Lung microvascular endothelial cell (primary cell): ENCODE measurements around the gene DRAXIN. TPM values are rescaled to one million over a fixed set of nuclear protein-coding genes. Genes with fewer than 3 reads are reported as not detected.

ENCODE experiments used
- DNase-seq, 2 donors: peaks; one replicate each; pipeline versions ENCODE4 v3.0.0 to v3.0.0-alpha.2; 2010; ENCODE audit warnings: low read depth in 2 of 2
- total RNA-seq: library from RNA; depleted of rRNA; stranded (reverse); fragments of >200 nt; gene quantifications from 2 replicates; pipeline ENCODE4 v1.2.1, GENCODE V29; 2014

The DRAXIN gene
- total RNA-seq, 1 donor from 2014 or later: under 0.01 TPM

- DNase-seq: peak in 1 of 2 donors; percentile 30
These were observed 16.2 kb downstream of the DRAXIN start for GRCh38 chr1:11707621-11708276.

DNA sequence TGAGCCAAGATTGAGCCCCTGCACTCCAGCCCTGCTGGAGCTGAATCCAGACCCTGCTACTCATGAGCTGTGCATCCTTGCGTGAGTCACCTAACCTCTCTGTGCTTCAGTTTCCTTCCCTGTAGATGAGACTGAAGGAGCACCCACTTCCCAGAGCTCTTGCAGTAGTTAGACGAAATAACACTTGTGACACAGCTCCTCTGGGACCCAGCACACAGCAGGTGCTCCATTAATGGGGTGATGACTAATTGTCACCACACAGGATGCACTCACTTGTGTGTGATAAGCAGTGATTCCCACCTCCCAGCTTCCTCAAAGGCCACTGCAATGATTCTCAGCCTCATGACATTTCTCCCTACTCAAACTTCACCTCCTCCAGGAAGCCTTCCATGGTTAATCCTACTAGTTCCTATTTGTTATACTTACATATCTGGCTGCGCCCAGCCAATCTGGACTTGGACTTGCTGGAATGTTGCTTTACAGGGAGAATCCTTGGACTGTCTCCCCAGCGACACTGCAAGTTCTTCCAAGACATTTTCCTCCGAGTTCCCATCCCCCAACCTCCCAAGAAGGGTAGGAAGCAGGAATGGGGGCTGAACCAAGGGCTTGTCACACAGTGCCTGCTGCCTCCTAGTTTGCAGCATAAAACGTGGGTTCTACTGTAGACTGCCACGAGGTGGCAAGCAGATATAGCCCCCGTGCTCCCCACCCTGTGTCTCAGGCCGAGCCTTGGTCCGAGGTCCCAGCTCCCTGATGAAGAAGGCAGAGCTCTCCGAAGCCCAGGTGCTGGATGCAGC lies 17.2 kb downstream of the DRAXIN start:
- DNase-seq: no peak

DNA sequence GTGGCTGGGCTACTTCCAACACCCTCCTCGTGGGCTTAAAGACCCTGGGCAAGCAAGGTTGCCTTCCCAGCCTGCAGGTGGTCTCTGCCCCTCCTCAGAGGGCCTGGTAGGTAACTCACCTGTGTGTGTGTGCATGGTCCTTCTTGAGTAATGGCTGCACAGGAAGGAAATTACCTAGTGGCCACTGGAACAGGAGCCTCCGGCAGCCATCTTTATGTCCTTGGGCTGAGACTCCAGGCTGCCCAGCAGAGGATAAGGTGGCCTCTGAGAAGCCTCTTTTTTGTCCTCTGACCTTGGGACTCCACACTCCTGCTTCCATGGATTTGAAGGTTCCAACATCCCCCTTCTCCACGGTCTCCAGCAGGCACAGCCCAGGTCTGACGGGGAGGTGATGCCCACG lies 20.0 kb downstream of the DRAXIN start:
- no peak for DNase-seq

- DNase-seq: no peak
These were observed 20.8 kb downstream of the DRAXIN start for GRCh38 chr1:11712285-11712684.

DNA sequence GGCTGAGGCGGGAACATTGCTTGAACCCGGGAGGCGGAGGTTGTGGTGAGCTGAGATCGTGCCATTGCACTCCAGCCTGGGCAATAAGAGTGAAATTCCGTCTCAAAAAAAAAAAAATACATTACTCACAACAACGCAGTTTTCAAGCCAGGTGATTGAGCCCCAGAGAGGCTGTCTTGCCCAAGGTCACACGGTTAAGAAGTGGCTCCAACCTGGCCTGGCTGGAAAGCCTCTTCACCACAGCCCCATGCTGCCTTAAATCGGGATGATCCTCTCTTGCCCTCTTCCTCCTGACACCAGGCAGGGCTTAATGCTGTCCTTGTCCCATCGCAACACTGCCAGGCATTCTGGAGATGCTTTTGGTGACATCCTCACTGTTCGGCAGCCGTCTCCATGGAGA lies 21.6 kb downstream of the DRAXIN start:
- DNase-seq: no peak

- DNase-seq: no peak
These were observed 23.5 kb downstream of the DRAXIN start for GRCh38 chr1:11714831-11715575.

GRCh38 chr1:11719313-11720032 lies 28.0 kb downstream of the DRAXIN start:
- peak; percentile 70 to 83 for DNase-seq

- no peak for DNase-seq
These were observed 28.5 kb downstream of the DRAXIN start for GRCh38 chr1:11720033-11720376.

DNA sequence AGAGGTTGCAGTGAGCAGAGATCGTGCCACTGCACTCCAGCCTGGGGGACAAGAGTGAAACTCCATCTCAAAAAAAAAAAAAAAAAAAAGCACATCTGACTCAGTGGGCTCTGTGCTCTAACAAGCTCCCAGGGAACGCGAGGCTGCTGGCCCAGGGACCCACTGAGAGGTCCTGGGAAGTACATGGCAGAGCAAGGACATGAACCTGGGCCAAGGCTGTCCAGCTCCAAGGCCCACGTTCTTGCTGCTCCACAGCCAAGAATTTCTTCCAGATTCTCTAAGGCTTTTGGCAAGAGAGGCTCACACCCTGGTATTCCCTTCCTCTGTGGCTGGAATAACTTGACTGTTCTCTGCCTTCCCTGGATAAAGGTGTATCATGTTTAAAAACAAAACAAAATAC lies 29.0 kb downstream of the DRAXIN start:
- no peak for DNase-seq

- DNase-seq: no peak
These were observed 29.8 kb downstream of the DRAXIN start for GRCh38 chr1:11721311-11721710.

- no peak for DNase-seq
These were observed 31.0 kb downstream of the DRAXIN start for GRCh38 chr1:11722538-11722937.

- DNase-seq: no peak
These were observed 34.1 kb downstream of the DRAXIN start for GRCh38 chr1:11725616-11726015.

DNA sequence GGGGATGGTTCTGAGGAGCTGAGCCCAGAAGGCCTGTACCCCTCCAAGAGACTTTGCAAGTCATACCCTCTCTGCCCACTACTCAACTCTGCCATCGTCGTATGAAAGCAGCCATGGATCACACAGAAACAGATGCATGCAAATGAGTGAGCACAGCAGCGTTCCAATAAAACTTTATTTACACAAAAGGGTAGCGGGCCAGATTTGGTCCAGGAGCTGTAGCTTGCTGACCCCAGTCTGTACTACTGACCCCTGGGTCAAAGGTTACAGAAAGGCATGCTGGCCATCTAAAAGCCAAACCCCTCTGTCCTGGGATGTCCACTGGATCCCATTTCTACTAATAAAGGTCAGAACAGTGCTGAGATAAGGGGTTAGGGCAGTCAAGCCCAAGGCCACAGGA lies 35.6 kb downstream of the DRAXIN start:
- DNase-seq: no peak

- no peak for DNase-seq
These were observed 36.8 kb downstream of the DRAXIN start for GRCh38 chr1:11728126-11728806.

- no peak for DNase-seq
These were observed 37.6 kb downstream of the DRAXIN start for GRCh38 chr1:11729155-11729497.

- no peak for DNase-seq
These were observed 38.3 kb downstream of the DRAXIN start for GRCh38 chr1:11729498-11730428.

- peak; percentile 40 to 57 for DNase-seq
These were observed 39.0 kb downstream of the DRAXIN start for GRCh38 chr1:11730429-11730891.

- DNase-seq: peak; percentile 71 to 77
These were observed 40.3 kb downstream of the DRAXIN start for GRCh38 chr1:11731691-11732283.

GRCh38 chr1:11733306-11733705 lies 41.8 kb downstream of the DRAXIN start:
- no peak for DNase-seq

DNA sequence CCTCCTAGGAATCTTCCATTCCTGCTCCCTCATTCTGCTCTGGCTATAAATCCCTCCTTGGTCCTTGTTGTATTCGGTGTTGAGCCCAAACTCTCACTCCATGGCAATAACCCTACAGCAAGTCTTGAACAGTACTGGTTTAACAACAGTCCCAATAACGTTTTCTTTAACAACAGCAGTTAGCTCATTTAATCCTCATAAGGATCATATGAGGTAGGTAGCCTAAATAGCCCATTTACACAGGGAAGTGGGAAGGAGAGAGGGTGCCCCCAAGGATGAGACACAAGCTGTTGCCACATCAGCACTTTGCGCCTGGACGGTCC lies 44.0 kb downstream of the DRAXIN start:
- no peak for DNase-seq
